Measurements from ENCODE around the gene ADCY5.

DNA sequence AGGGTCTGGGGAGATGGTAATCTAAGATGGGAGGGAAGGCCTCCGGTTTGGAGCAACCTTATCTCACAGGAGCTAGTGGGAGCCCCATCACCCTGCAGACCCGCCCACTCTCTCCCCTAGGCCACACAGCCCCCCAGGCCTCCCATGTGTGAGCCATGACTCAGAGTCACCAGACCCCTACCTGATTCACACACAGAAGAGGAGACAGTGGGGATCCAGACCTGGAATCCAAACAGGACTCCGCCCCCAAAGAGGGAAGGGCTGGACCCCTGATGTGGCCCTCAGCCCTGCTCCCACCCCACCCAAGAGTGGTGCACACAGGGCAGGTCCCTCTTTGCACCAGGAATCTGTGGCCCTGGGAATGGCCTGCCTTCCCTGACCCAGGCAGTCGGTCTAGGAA, 97.4 kb downstream of the ADCY5 start:
- TF ChIP-seq POLR2A (IDR thresholded peaks at IDR 0.05; ENCODE audit: borderline replicate concordance, extremely low read depth, insufficient read depth, insufficient read length) (no peak), EZH2phosphoT487 (IDR thresholded peaks at IDR 0.05; ENCODE audit: borderline replicate concordance) (no peak), RAD21 (IDR thresholded peaks at IDR 0.05; ENCODE audit: low read depth) (no peak), ZNF274 (IDR thresholded peaks at IDR 0.05; ENCODE audit: low read depth, low read length) (no peak), FOSL1 (IDR thresholded peaks at IDR 0.05; ENCODE audit: low read depth) (no peak), SP1 (IDR thresholded peaks at IDR 0.05; ENCODE audit: low read depth) (no peak), CBX3 (IDR thresholded peaks at IDR 0.05; ENCODE audit: low read depth) (no peak), CEBPB (IDR thresholded peaks at IDR 0.05; ENCODE audit: low read depth) (no peak), EZH2 (IDR thresholded peaks at IDR 0.05) (no peak)
- TF ChIP-seq, protein P1, sequence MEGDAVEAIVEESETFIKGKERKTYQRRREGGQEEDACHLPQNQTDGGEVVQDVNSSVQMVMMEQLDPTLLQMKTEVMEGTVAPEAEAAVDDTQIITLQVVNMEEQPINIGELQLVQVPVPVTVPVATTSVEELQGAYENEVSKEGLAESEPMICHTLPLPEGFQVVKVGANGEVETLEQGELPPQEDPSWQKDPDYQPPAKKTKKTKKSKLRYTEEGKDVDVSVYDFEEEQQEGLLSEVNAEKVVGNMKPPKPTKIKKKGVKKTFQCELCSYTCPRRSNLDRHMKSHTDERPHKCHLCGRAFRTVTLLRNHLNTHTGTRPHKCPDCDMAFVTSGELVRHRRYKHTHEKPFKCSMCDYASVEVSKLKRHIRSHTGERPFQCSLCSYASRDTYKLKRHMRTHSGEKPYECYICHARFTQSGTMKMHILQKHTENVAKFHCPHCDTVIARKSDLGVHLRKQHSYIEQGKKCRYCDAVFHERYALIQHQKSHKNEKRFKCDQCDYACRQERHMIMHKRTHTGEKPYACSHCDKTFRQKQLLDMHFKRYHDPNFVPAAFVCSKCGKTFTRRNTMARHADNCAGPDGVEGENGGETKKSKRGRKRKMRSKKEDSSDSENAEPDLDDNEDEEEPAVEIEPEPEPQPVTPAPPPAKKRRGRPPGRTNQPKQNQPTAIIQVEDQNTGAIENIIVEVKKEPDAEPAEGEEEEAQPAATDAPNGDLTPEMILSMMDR (IDR thresholded peaks at IDR 0.05 in 2 of 3, conservative IDR thresholded peaks at IDR 0.05 in 1 of 3; ENCODE audit: borderline replicate concordance in 1 of 3, insufficient read depth in 1 of 3, low read depth in 2 of 3, low read length in 2 of 3), result no peak
- TF ChIP-seq, protein P2, sequence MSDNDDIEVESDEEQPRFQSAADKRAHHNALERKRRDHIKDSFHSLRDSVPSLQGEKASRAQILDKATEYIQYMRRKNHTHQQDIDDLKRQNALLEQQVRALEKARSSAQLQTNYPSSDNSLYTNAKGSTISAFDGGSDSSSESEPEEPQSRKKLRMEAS (IDR thresholded peaks at IDR 0.05), result no peak
- TF ChIP-seq, protein P3, sequence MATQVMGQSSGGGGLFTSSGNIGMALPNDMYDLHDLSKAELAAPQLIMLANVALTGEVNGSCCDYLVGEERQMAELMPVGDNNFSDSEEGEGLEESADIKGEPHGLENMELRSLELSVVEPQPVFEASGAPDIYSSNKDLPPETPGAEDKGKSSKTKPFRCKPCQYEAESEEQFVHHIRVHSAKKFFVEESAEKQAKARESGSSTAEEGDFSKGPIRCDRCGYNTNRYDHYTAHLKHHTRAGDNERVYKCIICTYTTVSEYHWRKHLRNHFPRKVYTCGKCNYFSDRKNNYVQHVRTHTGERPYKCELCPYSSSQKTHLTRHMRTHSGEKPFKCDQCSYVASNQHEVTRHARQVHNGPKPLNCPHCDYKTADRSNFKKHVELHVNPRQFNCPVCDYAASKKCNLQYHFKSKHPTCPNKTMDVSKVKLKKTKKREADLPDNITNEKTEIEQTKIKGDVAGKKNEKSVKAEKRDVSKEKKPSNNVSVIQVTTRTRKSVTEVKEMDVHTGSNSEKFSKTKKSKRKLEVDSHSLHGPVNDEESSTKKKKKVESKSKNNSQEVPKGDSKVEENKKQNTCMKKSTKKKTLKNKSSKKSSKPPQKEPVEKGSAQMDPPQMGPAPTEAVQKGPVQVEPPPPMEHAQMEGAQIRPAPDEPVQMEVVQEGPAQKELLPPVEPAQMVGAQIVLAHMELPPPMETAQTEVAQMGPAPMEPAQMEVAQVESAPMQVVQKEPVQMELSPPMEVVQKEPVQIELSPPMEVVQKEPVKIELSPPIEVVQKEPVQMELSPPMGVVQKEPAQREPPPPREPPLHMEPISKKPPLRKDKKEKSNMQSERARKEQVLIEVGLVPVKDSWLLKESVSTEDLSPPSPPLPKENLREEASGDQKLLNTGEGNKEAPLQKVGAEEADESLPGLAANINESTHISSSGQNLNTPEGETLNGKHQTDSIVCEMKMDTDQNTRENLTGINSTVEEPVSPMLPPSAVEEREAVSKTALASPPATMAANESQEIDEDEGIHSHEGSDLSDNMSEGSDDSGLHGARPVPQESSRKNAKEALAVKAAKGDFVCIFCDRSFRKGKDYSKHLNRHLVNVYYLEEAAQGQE (IDR thresholded peaks at IDR 0.05; ENCODE audit: low read depth), result no peak
